HG02885 (cell line): ENCODE measurements around the gene LAMTOR1.

Experiments
- ATAC-seq: cut with Tn5 transposase; IDR thresholded peaks from one replicate; pipeline ENCODE4 v1.9.1; 2021; ENCODE audit warnings: mild to moderate bottlenecking; ENCODE audit not compliant: unreplicated experiment, poor library complexity

The LAMTOR1 gene

DNA sequence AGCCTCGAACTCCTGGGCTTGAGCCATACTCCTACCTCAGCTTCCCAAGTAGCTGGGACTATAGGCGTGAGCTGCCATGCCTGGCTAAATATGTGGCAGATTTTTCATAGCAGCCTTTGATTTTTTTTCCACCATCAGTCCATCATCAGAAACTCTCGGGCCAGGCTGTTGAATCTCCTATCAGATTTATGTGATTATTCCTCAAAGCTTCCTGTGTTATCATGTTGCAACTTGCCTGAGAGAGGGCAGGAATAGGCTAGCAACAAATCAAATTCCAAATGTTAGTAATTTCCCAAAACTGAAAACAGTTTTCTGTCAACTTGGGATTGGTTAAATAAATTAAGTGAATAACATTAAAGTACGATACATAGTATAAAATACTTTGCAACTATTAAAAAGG, 19.0 kb downstream of the LAMTOR1 start:
- no peak for ATAC-seq

DNA sequence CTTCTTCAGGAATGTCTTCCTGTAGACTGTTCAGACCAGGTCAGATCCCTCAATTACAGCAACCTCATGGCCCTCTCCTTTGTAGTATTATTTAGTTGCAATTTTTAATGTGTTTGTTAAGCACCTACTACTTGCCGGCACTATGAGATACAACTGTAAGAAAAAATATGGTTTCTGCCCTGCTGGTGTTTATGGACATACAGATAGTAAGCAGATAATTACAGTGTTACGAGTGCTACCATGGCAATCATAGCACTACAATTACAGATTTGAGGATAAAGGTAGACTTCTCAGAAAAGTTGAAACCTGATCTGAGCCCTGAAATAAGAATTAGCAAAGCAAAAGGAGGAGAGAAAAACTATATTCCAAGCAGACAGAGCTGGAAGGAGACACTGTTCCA, 19.7 kb downstream of the LAMTOR1 start:
- no peak for ATAC-seq

DNA sequence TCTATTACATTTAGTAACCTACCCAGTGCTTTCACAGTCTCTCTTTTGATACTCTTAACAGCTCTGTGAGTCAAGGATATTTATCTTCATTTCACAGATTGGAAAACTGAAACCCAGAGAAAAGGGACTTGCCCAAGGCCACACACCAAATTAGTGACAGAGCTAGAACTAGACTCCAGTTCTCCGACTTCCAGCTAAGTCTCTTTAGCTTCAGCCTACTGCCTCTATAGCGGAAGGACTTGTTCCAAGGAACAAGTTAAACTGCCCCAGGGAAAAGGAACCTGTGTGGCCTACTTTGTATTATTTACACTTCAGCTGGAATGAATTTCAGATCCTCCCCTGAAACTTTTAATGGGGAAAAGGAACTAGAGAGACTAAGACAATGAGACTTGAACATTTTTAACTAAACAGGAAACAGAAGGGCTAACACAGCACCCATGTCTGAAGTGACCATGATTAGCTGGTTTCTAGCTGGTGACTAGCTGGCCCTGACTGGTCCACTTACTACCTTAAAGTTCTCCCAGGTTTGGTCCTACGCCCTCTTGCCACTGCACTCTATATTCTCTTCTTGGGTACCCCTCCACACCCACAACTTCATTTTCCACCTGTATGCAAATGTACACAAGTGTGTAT, 21.2 kb downstream of the LAMTOR1 start:
- ATAC-seq: no peak

DNA sequence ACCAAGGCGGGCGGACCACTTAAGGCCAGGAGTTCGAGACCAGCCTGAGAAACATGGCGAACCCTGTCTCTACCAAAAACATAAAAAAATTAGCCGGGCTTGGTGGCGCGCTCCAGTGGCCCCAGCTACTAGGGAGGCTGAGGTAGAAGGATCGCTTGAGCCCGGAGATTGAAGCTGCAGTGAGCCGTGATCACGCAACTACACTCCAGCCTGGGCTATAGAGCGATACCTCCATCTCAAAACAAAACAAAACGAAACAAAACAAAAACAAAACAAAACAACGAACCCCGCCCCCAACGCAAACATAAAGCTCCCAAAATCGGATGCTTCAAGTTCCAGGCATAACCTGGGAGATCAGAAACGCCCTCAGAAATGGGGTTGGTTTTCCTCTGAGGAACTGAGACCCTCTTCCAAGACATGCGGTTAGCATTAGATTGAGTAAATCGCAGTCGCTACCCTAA, 21.9 kb downstream of the LAMTOR1 start:
- ATAC-seq: no peak

DNA sequence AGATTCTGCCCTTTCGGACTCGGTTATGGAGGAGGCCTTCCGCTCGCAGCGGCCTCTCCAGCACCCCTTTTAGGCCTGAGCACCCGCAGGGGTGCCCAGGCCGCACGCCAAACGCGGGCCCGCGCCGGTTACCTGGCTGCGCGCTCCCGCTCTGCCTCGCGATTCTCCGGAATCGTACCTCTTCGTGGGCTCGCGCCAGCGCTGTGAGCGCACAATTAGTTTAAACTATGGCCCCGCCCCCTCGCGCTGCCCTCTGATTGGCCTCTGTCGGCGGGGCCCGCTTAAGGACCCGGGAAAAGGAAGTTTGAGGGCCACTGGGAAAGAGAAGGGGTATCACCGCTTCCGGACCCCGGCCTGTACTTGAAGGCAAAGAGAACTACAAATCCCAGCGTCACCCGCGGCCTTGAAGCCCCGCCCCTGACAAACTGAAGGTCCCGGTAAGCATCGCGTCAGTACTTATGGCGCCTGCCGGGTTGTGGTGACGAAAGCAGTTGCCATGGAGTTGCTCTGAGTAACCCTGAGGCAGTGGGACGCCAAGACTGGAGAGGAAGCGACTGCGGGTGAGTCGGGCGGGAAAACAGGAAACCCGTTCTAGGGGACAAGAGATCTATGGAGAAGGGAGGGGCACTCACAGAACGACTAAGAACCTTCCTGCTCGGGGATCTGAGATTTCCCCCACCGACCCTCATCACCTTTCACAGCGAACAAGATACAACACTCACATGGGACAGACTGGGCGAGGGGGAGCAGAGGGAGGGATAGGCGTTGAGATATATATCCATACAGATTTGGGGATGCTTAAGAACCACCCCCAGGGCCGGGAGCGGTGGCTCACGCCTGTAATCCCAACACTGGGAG, 22.5 kb downstream of the LAMTOR1 start, which contains the start of the genes LRRC51 and NUMA1:
LRRC51 (plus strand) TSS at position 525 of the 858 bp plus-strand sequence. CDS start 8,234 bp downstream, outside the sequence.
NUMA1 (minus strand) TSS at position 217 of the 858 bp plus-strand sequence. CDS start 44,599 bp downstream, outside the sequence.
- ATAC-seq: peak; percentile 95

DNA sequence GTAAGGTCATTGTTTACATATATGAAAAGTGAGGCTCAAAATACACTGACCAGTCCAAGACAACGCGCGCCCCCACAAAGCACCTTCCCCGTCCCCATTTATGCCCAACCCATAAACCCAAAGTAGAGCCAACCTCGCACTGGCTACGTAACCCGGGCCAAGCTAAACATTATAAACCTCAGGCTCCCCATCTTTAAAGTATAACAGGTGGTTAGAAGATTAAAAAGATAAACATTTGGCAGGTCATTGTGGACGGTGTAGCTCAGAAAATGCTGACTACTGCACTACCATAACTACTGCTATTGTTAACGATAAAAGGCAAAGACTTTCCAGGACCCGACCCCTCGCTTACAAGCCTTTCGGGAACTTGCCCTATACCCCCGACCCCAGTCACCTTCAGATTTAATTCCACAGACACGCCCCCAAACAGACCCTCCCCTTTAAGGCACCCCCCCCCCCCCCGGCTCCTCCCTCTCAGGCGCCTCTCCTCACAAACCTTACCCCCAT, 23.2 kb downstream of the LAMTOR1 start:
- no peak for ATAC-seq

DNA sequence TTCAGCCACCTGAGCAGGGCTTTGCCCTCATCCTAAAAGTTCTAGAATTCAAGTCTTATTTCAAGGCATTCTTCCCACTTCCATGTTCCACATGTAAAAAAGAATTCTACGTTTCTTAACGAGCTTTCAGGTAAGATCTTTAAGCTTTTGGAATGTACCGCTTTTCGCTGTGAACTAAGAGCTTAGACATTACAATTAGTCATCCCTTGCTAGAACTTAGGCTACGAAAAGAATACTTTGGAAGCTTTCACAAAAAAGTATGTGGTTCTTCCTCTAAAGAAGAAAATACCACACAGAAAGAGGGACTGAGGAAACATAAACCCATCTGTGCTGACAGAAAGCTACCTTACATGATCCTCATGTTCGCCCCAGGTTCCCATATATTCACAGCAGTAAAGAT, 24.6 kb downstream of the LAMTOR1 start:
- no peak for ATAC-seq

DNA sequence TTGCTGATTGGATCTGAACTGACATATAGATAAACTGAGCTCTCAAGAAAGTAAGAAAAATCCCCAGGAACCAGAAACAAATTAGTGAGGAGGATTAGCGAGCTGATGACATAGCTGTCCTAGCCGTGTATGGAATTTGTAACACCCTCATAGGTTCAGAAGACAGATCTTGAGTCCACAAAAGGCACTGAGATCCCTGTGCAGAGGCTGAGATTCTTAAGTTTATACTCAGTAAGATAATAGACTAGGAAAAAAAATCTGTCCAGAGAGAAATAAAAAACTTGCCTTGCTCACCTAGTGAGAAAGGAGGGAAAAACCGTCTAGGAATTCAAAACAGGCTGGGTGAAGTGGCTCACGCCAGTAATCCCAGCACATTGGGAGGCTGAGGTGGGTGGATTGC, 27.3 kb downstream of the LAMTOR1 start:
- no peak for ATAC-seq

DNA sequence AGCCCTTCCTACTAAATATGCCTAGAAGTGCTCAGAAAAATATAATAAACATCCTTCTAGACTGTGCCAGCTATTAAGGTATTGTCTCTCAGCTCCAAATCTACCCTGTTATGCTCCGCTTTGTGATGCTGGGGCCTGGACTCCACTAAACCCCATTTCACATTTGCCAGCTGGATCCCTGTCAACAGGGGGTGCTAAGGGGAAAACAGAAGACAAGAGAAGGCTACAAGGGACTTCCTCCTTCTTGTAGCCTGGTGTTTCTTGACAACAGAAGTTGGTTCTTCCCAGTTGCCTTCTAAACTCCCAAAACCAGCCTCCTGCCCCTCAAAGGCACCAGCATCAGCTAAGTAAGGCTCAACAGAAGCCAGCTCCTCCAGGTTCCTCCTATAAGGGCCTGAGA, 28.0 kb downstream of the LAMTOR1 start:
- ATAC-seq: no peak

DNA sequence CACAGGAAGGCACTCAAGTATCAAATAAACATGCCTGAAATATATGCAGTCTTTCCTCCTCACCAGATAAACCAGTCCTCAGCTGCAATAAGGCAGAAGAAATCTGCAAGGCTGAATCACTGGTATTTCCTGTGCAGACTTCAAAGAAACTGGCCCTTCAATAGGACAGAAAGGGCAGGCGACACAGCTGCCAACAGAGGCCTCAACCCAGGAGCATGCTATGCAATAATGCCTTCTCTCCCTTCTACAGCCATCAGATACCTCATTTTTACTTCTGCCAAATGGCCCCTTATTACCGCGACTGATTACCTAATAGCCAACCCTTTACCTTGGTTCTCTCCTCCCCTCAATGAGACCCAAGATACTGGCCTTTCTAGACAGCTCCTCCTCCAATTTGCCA, 30.7 kb downstream of the LAMTOR1 start:
- ATAC-seq: no peak

DNA sequence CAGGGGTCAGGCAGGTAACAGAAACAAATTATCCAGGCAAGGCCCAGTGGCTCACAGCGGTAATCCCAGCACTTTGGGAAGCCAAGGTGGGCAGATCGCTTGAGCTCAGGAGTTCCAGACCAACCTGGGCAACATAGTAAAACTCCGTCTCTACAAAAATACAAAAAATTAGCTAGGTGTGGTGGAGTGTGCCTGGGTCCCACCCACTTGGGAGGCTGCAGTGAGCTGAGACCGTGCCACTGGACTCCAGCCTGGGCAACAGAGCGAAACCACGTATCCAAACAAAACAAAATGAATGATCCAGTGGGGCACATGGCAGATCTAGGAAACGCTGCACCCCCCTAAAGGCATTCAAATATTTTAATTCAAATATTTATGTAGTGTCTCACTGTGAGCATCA, 32.6 kb downstream of the LAMTOR1 start:
- no peak for ATAC-seq

DNA sequence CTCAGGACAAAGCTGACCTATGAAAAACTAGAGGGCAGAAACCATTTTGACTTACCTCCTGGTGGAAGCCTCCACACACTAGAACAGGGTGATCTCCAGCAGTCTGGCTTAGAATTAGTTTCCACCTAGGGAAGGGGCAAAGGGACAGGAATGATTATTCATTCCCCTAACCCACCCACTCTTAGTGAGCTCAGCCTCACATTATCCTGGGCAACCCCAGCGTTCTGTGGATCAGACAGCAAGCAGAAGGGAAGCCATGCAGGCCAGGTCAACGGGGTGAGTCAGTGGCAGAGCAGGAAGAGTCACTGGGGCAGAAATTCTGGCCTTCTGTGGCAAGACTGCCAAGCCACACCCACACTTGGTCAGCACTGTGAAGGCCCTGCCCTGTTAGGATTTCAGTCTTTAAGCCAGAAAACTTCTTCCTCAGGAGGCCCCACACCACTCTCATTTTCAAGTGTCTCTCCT, 33.3 kb downstream of the LAMTOR1 start:
- peak; percentile 46 for ATAC-seq

DNA sequence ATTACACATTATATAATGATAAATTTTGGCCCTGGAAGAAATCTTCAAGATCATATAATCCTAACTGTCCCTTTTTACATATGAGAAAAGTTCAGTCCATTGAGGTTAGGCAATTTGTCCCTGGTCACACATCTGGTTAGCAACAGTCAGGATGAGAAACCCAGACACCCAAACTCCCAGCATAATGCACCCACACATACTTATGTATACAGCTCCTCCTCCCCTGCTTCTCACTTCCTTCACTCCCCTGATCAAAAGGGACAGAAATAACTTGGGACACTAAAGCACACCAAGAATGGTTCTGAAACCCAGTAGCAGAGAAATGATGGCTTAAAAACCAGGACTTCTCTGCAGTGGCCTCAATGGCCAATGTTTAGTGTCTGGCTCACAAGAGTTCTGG, 33.9 kb downstream of the LAMTOR1 start:
- ATAC-seq: peak; percentile 37

DNA sequence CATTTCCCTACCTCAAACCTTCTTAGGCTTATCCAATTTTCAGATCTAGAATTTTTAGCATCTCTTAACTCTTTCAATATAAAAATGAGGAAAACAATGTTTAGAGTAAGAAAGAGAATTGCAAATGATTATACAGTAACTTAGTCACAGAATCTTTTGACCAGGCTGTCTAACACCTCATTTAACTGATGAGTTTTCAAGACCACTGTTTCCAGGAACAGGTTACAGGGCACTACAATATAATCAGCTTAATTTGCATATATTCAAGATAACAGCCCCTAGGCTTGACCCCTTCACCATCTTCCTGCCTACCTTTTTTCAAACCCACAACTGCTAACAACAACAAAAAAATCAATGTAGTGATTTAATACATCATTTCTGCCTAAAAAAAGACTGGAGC, 35.4 kb downstream of the LAMTOR1 start:
- ATAC-seq: no peak

DNA sequence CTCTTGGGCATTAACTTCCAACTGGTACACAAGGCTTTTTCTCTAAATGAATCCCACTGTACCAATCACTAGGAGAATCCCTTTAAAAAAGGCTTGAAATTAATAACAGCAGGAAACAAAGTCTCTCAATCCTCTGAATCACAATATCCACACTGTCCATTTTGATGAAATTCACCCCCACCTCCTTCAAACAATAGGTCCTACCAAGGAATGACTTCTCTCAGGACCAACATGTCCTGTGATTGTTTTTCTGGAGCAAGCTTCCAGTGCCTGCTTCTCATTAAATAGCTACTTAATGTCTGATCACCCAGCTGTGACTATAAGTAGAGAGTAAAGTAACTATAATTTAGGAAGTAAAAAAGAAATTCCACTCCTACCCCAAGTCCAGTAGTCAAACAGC, 35.8 kb downstream of the LAMTOR1 start:
- ATAC-seq: no peak

DNA sequence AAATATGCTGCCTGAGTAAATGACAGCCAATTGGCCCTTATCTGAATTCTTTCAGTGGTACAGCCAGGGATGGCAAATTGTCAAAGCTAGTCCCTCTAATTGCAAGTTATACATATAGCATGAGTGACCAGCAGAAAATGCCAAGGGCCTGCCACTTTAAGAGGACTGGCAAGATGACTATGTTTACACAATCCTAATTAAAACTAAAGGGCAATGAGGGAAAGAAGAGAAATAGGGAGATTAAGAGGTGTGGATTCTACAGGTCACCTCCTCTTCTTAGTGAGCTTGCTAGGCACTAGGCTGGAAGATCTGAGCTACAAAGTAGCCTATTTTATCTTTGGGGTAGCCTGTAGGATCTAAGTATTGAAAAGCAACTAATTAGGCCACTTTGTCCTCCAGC, 36.2 kb downstream of the LAMTOR1 start:
- ATAC-seq: no peak

DNA sequence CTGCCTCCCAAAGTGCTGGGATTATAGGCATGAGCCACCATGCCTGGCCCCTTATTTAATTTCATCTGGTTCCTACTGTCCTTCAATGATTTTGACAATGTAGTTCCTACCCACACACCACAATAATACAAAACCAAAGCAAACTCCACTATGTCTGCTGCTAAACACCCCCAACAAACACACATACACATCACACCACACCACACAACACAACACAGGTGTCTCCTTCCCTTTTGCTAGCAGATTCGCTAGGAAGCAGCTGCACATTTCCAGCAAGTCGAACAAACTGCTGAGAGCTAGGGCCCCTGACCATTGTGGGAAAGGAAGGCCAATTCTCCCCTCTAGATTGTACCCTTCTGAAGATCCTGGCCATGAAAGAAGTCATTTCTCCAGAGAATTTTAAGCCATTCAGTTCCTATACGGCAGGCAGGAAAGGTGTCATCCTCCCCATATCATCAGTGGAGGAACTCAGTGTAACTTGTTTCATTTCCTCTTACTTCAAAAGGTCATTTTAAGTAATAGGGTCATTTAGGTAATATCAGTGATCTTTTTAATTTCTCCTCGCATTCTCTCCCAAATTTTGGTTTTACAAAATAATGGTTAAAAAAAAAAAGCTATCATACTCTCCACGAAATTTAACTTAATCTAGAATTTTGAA, 41.2 kb downstream of the LAMTOR1 start:
- ATAC-seq: no peak

DNA sequence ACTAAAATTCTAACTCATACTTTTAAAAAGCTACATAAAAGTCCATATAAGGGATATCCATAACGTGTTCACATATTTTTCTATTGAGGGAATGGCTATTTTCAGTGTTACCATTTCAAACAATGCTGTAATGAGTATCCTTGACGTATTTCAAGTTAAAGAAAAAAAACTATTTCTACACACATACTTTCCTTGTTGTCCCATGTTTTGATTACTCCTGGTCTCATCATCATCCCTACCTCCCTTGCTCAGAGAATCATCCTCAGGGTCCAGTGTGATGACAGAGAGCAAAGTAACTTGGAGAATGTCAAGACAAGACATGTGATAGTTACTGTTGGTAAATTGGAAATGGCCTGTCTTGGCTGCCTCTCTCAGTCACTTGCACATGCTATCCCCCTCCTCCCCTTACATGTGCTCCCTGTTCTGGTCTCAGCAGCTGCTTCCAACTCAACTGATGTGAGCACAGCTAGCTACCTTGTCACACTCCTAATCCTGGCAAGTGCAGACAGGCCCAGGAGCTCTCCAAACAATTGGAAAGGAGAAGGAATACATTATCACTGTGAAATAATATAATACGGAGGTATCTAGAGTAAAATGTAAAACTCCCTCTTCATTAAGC, 44.6 kb downstream of the LAMTOR1 start:
- no peak for ATAC-seq

DNA sequence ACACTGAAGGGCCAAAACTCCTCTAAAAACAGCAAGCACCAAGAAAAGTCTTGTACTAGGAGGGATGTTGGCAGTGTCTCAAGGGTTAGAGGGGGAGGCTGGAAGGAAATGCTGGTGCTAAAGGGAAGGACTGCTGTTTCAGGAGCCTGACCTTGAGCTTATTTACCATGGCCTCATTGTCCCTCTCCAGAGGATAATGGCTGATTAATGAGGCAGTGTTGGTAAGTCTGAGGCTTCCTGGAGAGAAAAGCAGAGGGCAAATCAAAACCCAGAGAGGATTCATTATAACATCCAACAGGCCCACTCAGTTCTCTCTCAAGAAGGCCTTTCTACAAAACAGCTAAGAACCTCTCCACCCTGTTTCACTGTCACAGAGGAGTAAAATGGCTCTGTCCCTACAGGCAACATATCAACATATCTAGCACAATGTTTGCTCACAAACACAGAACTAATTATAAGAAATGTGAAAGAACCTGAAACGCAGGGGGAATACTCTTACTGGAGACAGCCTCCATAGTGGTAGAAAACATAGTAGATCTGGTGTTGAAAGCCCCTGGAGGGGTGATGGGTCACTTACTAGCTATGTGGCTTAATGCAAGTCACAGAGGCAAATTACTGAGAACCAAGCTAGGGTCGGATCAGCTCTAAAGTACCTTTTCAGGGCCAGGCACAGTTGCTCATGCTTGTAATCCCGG, 54.2 kb downstream of the LAMTOR1 start:
- ATAC-seq: no peak
